HG03432 (cell line): Measurements from ENCODE around the gene MSI2.

Experiments
- ATAC-seq: cut with Tn5 transposase; IDR thresholded peaks from one replicate; pipeline ENCODE4 v1.9.1; 2021; ENCODE audit warnings: mild to moderate bottlenecking, moderate library complexity; ENCODE audit not compliant: unreplicated experiment

The MSI2 gene

DNA sequence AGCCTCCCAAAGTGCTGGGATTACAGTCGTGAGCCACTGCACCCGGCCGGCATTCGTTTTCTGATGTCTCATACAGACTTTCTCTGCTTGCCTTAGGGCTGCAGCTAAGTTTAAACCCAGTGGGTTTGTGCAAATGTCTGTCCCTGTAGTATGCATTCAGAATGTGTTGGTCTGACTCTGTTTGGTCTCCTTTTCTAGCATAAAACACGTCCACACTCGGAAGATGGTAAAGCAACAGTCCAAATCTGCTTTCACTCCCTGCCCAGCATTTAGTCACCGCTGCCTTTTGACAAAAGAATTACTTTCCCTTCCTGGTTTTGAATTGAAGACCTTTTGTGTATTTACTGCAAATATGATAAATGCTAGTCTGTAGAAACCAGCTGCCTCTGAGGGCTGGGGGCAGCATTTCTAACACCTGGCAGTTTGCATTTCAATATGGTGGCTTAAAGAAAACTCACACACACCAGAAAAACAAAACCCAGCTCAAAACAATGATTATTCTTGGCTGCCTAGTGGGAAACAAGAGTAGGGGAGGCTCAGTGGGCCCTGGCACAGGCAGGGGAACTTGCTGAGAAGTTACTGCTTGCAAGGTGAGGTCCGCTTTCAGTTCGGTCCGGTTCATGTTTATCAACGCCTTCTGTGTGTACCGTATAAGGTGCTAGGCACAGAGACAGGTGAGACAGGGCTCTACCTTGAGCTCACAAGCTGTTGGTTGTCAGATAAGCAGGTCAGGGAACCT lies 56.9 kb downstream of the MSI2 start:
- no peak for ATAC-seq

DNA sequence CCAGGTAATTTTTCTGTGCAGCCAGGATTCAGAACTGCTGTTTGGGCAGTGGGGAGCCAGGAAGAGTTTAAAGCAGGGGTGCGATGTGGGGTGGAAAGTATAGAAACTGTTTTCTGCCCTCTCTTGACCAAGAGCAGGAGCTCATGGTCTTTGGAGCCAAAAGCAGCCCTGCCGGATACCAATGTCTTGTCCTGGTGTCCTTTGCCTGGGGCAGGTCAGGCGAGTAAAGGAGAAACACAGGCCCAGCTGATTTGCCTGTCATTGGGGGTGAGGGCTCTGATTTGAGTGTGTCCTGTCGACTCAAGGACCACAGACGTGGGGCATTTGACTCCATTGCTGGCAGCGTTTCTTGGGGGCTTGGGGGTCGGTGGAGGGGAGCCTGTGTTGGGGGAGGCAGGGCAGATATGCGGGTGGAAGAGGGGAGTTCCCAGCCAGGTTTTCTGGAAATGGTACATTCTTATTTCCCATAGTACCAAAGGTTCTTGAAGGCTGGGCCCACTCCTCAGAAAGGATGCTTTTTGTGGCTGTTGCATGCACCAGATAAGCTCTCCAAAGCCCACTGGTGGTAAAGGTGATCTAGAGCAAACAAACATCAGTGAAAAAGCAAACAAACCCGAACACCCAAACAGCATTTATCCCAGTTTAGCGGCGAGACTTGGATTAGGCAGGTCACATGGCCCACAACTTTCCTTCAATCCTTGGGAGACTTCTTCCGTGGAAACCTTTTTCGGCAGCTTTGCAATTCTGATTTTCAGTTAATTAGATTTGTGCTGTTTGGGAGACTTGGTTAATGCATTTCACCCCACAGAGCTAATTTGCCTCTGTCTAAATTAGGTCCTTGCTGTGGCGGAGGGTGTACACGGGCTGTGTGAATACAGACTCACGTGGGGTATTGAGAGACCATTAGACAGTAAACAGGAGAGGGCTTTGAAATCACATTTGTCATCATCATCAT lies 59.0 kb downstream of the MSI2 start:
- no peak for ATAC-seq

DNA sequence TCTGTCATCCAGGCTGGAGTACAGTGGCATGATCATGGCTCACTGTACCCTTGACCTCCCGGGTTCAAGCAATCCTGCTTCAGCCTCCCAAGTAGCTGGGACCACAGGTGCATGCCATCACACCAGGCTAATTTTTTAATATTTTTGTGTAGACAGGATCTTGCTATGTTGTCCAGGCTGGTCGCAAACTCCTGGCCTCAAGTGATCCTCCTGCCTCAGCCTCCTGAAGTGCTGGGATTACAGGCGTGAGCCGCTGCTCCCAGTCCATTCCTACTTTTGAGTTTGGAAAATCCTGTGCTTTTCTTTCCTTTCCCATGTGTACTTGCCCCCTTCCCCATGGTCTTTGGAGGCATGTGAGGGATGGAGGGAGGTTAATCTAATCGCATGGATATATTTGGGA lies 60.0 kb downstream of the MSI2 start:
- ATAC-seq: no peak

DNA sequence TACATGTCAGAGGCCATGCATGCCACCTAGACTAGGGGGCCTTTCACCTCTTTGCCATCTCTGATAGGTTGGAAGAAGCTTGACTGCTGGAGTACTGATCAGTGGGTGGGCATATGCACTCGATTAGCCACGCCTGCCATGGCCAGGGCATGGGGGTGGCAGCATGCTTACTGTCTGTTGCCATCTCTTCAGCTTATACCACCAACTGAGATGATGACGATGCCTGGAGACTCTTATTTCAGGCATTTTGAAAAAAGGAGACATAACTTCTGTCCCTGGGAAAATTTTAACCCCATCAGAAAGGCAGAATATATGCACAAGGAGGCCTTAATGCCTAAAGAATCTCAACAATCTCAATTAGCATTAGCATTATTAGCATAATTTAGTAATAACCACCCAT lies 60.8 kb downstream of the MSI2 start:
- no peak for ATAC-seq

DNA sequence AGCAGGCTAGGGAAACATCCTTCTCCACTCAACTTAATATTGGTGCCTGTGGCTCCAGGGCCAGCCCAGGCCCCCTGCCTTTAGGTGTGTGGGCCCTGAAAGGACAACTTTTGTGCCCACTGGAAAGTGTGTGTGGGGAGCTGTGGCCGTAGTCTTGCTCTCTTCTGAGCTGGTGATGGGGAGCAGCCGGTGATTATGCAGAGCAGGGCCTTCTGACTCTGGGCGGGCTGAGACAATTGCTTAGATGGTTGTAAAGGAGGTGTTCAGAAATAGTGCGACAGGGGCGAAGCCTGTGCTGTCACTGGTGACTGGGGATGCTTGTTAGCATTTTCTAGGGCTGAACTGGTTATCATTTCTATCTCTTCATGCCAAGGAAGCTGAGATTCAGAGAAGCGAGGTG lies 62.6 kb downstream of the MSI2 start:
- ATAC-seq: no peak

DNA sequence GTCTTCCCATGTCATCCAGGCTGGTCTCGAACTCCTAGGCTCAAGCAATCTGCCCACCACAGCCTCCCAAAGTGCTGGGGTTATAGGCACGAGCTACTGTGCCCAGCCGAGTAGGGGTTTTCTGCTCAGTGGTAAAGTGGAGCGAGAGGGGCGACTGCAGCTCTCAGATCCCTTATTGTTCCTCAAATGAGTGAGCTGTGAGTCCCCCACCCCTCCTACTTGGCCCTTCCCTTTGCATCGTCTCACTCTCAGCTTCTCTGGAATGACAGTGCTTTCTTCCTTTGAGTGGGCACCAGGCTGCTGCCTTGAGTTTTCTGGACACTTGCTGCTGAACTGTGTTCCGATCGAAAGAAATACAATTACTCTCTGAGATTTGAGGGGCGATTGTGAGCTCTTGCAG lies 63.5 kb downstream of the MSI2 start:
- ATAC-seq: no peak

DNA sequence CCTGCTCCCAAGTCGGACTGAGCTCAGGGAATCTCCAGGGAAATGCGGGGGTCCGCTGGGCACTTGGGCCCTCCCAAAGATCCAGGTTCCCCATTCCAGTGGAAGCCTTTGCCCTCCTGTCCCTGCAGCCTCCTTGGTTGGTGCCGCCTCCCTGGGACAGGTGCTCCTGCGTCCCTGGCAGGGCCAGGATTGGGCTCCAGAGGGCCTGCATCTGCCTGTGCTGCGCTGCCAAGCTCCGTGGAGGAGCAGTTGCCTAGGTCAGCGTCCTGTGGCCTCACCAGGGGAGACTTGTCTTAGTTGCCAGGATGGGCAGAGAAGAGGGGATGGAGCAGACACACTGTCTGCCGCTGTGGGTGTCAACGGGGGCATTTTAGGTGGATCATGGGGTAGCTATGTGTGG lies 67.1 kb downstream of the MSI2 start:
- no peak for ATAC-seq

DNA sequence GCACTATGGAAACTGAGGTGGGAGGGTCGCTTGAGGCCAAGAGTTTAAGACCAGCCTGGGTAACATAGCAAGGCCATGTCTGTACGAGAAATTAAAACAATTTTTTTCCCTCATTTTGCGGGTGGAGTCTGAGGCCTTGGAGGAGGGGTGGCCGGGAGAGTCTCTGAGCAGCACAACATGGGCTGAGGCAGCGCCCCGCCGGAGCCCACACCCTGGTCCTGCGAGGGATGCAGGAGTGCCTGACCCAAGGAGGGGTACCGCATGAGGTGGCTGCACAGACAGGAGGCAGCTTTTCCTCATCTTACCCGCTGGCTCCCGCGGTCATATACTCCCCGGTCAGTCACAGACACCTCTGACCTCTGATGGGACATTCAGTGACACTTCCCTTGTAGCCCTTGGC lies 67.7 kb downstream of the MSI2 start:
- ATAC-seq: no peak

DNA sequence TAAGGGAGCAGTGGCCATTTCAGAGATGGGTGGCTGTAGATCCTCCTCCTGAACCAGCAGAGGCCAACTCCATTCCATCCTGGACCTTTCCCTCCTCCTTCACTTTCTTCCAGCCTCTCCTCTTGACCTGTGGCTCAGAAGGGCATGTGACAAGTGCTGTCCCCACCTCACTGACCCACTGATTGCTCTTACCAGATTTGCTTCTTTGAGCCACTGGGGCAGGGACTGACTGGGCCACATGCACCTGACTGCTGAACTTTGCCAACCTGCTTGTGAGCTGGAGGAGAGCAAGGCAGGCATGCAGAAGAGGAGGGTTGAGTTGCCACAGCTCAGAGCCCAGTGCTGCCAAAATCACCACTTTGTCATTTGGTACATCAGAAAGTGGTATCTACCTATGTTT lies 68.3 kb downstream of the MSI2 start:
- no peak for ATAC-seq

DNA sequence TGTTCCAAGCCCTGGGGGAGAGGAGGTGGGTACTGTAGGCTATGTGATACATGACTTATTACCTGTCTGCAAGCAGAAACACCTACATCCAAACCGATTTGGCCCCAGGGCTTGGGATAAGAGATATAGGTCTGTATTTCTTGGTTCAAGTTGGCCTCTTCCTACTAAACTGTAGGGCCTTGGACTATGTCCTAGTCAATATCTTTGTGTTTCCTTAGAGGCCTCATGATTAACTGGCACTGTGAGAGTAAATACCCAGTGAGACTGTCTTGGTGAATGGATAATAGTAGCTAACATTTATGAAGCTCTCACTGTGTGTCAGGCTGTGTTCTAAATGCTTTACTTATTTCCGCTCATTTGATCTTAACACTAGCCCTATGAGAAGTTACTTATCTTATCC lies 70.0 kb downstream of the MSI2 start:
- no peak for ATAC-seq

DNA sequence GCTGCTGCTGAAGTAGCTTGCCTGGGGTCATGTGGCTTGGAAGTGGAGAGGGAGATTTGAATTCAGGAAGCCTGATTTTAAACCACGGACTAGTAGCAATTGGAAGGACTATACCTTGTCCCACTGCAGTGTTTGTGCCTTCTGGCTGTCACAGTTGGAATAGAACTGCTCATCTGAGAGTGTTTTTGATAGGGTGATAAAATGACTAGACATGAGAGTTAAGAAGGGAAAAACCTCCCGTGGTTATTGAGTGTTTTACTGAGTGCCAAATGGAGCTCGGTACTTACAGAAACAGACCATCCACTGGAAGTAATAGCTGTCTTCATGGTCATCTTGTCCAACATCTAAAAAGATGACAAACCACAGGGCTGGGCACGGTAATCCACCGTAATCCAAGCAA lies 70.4 kb downstream of the MSI2 start:
- no peak for ATAC-seq

DNA sequence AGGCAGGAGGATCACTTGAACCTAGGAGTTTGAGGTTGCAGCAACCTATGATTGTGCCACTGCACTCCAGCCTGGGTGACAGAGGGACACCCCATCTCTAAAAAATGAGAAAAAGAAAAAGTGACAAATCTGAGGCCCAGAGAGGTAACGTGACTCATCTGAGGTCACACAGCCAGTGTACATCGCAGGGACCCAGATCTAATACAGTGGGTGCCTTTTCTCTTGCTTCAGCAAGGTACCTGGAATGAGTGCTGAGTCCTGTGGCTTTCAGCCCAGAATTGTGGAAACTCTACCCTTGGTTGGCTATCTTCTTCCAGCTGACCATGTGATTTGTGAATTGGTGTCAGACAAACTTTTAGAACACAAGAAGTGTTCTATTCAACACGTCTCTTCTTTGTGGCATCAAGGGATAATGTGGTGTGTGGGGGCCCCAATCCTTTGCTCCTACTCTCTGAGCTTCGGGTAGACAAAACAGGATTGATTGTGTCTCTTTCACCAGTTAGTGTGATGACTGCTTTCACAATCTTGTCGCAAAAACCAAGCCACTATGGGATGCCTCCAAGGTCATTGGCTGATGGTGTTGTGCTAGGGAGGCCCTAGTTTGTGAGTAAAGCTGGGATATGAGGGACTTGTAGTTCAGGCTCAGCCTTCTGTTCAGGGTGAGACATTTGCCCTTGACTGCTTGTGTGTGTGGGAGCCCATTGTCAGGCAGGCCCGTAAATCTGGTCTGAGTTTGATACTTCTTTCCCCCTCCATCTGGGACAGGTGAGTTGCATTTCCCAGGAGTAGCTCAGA lies 71.0 kb downstream of the MSI2 start:
- ATAC-seq: no peak

DNA sequence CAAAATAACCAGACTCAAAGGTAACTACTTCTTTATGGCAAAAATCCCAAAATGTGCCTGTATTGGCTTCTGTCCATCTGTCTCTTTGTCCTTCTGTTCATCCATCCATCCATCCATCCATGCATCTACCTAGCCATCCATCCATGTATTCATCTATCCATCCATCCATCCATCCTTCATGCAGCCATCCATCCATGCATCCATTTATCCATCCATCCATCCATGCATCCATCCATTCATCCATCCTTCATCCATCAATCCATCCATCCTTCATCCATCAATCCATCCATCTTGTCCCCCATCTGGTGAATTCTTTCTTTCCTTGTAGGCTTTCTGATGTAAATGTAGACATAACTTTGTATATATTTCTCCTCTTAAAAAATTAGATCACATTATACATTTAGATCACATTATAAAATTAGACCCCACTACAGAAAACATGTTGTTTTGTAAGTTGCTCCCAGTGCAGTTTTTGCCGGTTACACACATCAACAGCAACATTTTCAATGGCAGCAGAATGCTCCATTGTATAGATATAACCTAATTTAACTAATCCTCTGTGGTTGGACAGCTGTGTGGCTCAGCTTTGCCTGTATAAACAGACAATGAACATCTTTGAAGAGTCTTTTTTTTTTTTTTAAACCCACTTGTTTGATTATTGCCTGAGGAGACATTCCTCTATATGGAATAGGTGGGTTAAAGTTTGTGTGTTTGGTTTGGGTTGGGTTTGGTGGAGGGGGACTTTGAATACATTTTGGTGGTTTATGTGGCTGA lies 72.0 kb downstream of the MSI2 start:
- no peak for ATAC-seq

DNA sequence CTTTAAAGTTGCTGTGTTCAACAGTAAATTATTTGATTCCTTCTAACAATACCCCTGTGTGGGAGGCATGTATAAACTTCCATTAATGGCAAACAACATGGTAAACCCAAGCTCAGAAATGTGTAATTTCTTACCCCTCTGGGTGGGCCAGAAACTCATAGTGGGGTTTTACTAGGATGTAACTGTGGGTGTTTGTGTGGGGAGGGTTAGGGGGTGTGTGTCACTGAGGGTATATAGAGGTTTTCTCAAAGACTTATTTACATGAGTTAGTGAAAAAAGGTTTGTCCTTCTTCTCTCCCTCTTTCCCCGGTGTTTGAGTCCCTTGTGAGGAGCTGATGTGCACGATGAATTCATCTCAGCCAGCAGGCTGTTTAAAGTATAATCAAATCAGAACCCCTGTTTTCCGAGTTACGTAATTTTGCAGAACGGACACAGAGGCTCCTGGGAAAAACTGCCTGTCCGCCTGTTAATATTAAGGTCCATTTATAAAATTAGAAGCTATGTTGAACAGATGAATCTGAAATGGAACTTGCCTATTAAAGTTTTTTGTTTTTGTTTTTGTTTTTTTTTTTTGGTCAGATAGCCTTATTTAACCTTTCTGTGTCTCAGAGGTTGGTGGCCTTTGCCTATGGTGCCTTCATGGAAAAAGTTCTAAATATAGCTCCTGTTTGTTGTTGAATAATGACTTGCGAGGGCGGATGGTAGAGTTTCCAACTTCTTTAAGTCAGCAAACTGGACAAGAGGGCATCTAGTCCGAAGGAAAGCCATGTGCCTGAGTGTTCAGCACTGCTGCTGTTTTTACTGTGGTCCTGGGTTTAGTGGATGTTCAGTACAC lies 73.3 kb downstream of the MSI2 start:
- ATAC-seq: no peak

DNA sequence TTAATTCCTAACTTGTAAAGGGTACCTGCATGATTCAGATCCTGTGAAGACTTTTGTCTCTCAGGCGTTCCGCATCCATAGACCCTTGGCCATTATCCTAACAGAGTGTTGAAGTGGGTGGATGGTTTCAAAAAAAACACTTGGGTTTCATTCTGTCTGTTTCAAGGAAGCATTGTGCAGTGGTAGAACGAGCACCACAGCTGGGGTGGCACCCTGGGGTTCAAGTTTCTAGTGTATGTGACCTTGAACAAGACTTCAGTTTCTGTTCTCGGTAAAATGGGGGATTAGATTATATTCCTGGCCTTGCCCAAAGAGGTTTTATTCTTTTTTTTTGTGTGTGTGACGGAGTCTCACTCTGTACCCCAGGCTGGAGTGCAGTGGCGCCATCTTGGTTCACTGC lies 74.3 kb downstream of the MSI2 start:
- no peak for ATAC-seq

DNA sequence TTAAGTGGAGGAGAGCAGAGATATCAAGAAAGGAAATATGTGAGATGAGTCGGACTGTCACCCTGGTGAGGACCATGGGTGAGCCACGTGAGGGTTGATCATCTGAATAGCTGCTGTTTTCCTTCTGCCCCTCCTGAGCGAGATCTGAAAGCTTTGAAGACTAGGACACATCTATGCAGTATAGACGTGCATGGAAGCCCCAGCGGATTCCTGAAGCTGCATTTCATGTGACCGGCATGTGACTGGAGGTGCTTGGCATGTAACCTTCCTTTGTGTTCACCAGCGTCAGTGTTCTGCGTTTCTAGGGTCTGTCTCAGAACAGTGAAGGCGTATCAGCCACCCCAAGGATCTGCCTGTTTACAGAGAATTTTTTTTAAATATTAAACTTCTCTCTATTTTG lies 75.1 kb downstream of the MSI2 start:
- no peak for ATAC-seq

DNA sequence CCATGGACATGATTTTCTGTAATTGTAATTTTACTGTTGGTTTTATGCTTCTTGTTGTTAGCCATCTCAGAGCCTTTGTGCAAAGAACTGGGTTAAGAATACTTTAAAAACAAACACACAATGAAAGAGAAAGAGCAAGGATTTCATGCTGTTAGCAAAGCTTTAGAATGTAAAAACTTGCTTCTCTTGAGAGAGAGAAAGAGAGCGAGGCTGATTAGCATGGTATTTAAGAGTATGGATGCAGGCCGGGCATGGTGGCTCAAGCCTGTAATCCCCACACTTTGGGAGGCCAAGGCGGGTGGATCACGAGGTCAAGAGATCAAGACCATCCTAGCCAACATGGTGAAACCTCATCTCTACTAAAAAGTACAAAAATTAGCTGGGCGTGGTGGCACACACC lies 76.2 kb downstream of the MSI2 start:
- ATAC-seq: no peak

DNA sequence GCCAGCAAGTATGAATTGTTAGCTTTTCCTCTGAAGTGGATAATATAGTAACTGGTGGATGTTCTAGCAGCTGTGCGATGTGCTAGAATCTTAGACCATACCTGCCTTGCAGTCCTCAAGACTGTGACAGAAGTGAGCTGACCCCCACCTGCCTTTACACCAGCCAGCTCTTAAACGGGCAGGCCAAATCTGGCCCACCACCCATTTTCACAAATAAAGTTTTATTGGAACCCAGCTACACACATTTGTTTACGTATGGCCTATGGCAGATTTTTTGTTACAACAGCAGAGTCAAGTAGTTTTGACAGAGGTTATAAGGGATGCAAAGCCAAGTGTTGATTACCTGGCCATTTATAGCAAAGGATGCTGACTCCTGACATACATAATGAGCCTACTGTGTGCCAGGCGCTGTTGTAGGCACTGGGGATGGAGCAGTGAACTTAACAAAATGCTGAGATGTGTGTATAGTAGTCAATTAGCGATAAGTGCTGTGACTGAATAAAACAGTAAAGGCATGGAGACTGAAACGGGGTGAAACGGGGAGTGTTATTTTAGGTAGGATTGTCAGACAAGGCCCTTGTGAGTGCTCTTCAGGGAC lies 79.0 kb downstream of the MSI2 start:
- no peak for ATAC-seq

DNA sequence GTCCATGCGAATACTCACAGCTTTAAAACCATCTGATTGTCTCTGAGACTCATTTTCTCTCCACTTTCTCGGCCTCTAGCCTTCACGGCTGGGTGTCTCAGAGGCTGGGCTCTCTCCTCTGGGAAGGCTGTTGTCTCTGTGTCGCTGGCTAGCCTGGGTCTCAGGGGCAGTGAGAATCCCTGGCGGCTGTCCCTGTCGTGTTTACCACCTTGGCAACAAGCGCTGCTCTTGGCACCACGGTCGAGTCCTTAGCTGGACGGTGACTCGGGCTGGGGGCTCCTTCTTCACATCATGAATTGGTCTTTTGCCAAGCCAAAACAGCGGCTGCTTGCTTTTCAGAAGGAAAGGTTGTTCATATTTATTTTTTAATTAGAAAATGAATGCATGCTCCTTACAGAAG lies 81.1 kb downstream of the MSI2 start:
- ATAC-seq: no peak
